Measurements from ENCODE around the gene PLXDC1. TPM values are rescaled to one million over a fixed set of nuclear protein-coding genes. Genes with fewer than 3 reads are reported as not detected.

Gene PLXDC1
- total and polyA plus RNA-seq, 2 of the 8 experiments (the other 6 are each of a cell fraction or from before 2014, with no cell fraction given), result 4.1 to 14.6 TPM

DNA sequence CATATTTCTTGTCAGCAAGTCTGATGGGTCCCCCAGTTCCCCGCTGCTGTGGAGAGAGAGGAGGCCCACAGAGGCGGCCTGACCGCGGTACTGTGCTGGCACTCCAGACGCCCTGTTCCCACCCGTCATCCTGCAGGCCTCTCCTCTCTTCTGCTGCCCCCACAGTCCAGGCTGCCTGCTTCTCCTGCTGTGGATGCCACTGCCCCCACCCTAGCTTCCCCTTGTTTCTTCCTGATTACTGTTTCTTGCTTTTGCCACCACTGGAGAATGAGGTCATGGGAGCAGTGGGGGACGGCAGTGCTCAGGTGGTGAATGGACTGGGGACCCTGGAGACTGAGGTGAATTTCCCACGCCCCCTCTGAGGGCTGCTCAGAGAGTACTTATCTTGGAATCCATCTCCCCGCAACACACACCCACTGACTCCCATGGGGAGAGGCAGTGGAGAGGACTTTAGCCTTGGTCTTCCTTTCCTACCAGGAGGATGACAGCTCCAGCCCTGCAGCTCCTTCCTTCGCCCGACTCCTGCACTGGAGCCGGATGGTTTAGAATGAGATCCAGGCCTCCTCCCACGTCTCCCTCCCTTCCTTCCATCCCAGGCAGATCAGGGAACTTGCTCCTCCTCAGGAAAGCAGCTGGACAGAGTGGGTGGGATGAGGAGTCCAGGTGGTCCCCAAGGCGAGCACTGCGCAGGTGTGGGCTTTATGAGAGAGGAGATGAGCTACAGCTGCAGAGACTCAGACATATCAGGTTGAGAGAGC is 60.4 kb downstream of the PLXDC1 start:
- H3K14ac ChIP-seq (ENCODE audit: insufficient read length), result no peak overlapping the region

More for the DNA sequence above, 60.4 kb downstream of the PLXDC1 start:
- CTCF ChIA-PET (ENCODE audit: partially characterized antibody), result interaction anchor here (0.7 to 4.9 kb wide), 7 partner anchors 9 to 108 kb away, joined by 3 to 45 read pairs (median 6); no protein-coding TSS in a partner anchor
- no peak overlapping the region for H2BK5ac ChIP-seq (ENCODE audit: low read depth, low read length)
- H4K20me1 ChIP-seq (replicated peaks in 1 of 2; ENCODE audit: control insufficient read depth in 1 of 2, insufficient read depth in 2 of 2, low read length in 2 of 2), result no peaks in the 10 kb centered on the region
- H3K27me3 ChIP-seq (replicated peaks in 1 of 4; ENCODE audit: control insufficient read depth in 3 of 4, extremely low read depth in 1 of 4, insufficient read depth in 3 of 4, low read length in 3 of 4), result no peaks in the 10 kb centered on the region
- H3K27ac ChIP-seq (ENCODE audit: low read depth, low read length), result no peak overlapping the region
- no peak overlapping the region for H2AFZ ChIP-seq (ENCODE audit: low read length)
- POLR2A ChIA-PET (ENCODE audit: partially characterized antibody), result no interaction called here
- H3K4me1 ChIP-seq (replicated peaks in 1 of 4; ENCODE audit: control insufficient read depth in 3 of 4, insufficient read depth in 4 of 4, low read length in 3 of 4), result peaks cover 0 to 3% (median 1%) of the 10 kb centered on the region in 4 experiments; a peak in 2 of 7 replicates
- no peaks in the 10 kb centered on the region for H3K23me2 ChIP-seq (ENCODE audit: low read depth, low read length)
- no peak overlapping the region for H2AK5ac ChIP-seq (ENCODE audit: low read depth, low read length)
- FAIRE-seq, result no peak
- H3K4me3 ChIP-seq (ENCODE audit: extremely low read depth in 1 of 4, insufficient read depth in 2 of 4, low read depth in 3 of 4, low read length in 4 of 4), result no peak overlapping the region
- H4K5ac ChIP-seq (ENCODE audit: insufficient read length, low read depth, low read length), result no peak overlapping the region
- H2BK12ac ChIP-seq (ENCODE audit: low read depth, low read length), result 0 out of 2 replicates have a peak overlapping the region, but pooled peaks have one; percentile 1
- no peak overlapping the region for H3K18ac ChIP-seq (ENCODE audit: extremely low read depth, low read length)
- H3K36me3 ChIP-seq (ENCODE audit: control insufficient read depth in 2 of 4, insufficient read depth in 4 of 4, low read length in 3 of 4), result no peaks in the 10 kb centered on the region; a peak in 1 of 8 replicates
- TF ChIP-seq SIRT6 (IDR thresholded peaks at IDR 0.05; ENCODE audit: low read length), result no peak
- no peak for TF ChIP-seq RNF2 (IDR thresholded peaks at IDR 0.05; ENCODE audit: borderline replicate concordance, low read depth, low read length, missing control alignments, poor library complexity, severe bottlenecking)
- TF ChIP-seq MAFK (IDR thresholded peaks at IDR 0.05; ENCODE audit: low read depth, low read length), result no peak
- TF ChIP-seq SP2 (IDR thresholded peaks at IDR 0.05; ENCODE audit: low read length), result no peak
- no peak for TF ChIP-seq SUZ12 (IDR thresholded peaks at IDR 0.05; ENCODE audit: low read length)
- no peak for TF ChIP-seq EZH2 (IDR thresholded peaks at IDR 0.05; ENCODE audit: low read depth, low read length, severe bottlenecking)
- no peak for TF ChIP-seq EP300 (IDR thresholded peaks at IDR 0.05; ENCODE audit: borderline replicate concordance in 1 of 2, low read depth in 2 of 2, low read length in 2 of 2)
- TF ChIP-seq ASH2L (IDR thresholded peaks at IDR 0.05; ENCODE audit: low read length), result no peak
- no peak for TF ChIP-seq CHD2 (IDR thresholded peaks at IDR 0.05; ENCODE audit: low read length)
- TF ChIP-seq SAP30 (IDR thresholded peaks at IDR 0.05; ENCODE audit: insufficient read depth, insufficient replicate concordance, low read length), result no peak
- no peak for TF ChIP-seq CEBPB (IDR thresholded peaks at IDR 0.05; ENCODE audit: low read depth, low read length)
- no peak for TF ChIP-seq TEAD4 (IDR thresholded peaks at IDR 0.05; ENCODE audit: low read depth, low read length)
- DNase-seq (ENCODE audit: low read depth in 1 of 2, low spot score in 2 of 2), result no peak
- H3K79me1 ChIP-seq (ENCODE audit: low read depth, low read length), result no peaks in the 10 kb centered on the region
- H3K9ac ChIP-seq (replicated peaks in 1 of 4; ENCODE audit: extremely low read depth in 1 of 4, low read depth in 3 of 4, low read length in 3 of 4), result no peak overlapping the region
- H2BK120ac ChIP-seq (replicated peaks; ENCODE audit: low read depth, low read length), result no peak overlapping the region
- no peak overlapping the region for H4K8ac ChIP-seq (ENCODE audit: extremely low read depth, insufficient read depth, low read length)
- H3K23ac ChIP-seq (ENCODE audit: insufficient read length), result no peak overlapping the region
- no peaks in the 10 kb centered on the region for H3K79me2 ChIP-seq (ENCODE audit: control insufficient read depth in 1 of 2, insufficient read depth in 2 of 2, low read length in 2 of 2)
- no peak overlapping the region for H3K4ac ChIP-seq (replicated peaks; ENCODE audit: insufficient read length, low read depth, low read length)
- WGBS, 2 experiments (ENCODE audit: extremely low coverage in 1 of 2, insufficient coverage in 1 of 2, insufficient read length in 1 of 2, insufficient replicate concordance in 2 of 2, low coverage in 1 of 2, low lambda C conversion rate in 2 of 2, missing lambda C conversion rate in 1 of 2), result 83% methylated on average over 9 of the region's 15 CpGs; no CpG with 5 or more reads in 1 of the 2 experiments
- H4K91ac ChIP-seq (replicated peaks; ENCODE audit: insufficient read length, low read length), result no peak overlapping the region
- H3K9me3 ChIP-seq (ENCODE audit: insufficient read depth in 2 of 2, low read depth in 1 of 2, low read length in 1 of 2), result no peaks in the 10 kb centered on the region
- 0 out of 2 replicates have a peak overlapping the region, but pooled peaks have one; percentile 81 for H2BK15ac ChIP-seq (ENCODE audit: low read length)
- no peak overlapping the region for H3K56ac ChIP-seq (replicated peaks; ENCODE audit: insufficient read length, low read depth, low read length)
- H2BK20ac ChIP-seq (ENCODE audit: low read length), result no peak overlapping the region
- H3K4me2 ChIP-seq (ENCODE audit: insufficient read depth in 1 of 2, low read depth in 2 of 2, low read length in 2 of 2), result no peak overlapping the region

All from H1 (cell line).